Stimulated activated CD8-positive, alpha-beta memory T cell treated with anti-CD3 and anti-CD28 coated beads, Interleukin-12 subunit alpha, Interleukin-12 subunit beta, amount 100 ng/mL, for 24 hours (primary cell): Measurements from ENCODE around the gene STX12.
"Not testable (repeated sequence)": the region's sequence is repeated elsewhere in the genome, so short reads cannot be mapped to it uniquely, and the experiment has no call there.

ENCODE experiments used
- DNase-seq: peaks from one replicate; pipeline ENCODE4 v3.0.0-alpha.2; 2020; ENCODE audit errors: extremely low read depth

The STX12 gene

DNA sequence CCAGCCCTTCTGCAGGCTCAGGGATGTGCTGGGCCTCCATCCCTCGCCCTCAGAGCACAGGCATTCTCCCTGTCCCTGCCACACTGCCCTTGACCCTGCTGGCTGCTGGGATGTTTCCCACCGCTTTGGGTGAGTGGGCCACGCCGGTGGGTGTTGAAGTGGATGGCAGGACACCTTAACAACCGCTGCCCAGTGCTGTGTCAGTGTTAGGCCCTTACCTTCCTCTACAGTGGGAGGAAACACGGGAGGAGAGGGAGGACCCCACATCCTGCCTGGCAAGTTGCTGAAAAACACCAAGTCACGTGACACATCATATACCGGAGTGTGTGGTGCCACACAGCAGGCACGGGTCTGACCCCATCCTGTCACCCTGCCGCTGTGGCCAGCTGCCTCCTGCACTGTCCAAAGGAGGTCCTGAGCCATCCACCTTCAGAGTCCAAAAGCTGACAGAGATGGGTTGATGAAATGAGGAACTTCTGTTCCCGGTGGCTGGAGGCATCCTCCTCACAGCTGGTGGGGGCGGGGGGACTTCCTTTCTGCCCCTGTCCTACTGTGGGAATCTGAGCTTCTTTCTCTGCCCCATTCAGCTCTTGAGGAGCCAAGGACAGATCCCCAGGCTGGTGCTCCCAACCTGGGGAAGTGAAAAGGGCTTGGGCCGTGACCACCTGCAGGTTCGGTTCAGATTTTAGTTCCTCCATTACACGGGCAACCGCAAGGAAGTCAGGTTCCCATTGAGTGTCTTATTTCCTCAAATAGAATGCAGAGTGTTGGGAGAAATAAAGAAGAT lies 96.1 kb downstream of the STX12 start:
- DNase-seq = no peak

DNA sequence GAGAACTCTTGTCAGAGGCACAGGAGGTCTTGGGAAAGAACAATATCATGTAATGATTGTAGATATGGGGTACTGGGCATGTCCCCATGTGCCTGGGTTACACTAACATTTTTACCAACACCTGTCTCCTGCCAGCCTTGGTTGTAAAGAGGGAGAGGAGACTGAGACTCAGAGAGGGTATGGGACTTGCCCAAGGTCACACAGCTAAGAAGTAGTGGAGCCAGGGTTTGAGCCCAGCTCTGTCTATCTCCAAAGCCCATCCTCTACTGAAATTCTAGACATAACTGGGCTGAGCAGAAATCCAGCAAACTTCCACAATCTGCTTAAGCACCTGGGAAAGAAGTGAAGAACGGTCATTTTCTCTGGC lies 96.7 kb downstream of the STX12 start:
- no peak for DNase-seq

DNA sequence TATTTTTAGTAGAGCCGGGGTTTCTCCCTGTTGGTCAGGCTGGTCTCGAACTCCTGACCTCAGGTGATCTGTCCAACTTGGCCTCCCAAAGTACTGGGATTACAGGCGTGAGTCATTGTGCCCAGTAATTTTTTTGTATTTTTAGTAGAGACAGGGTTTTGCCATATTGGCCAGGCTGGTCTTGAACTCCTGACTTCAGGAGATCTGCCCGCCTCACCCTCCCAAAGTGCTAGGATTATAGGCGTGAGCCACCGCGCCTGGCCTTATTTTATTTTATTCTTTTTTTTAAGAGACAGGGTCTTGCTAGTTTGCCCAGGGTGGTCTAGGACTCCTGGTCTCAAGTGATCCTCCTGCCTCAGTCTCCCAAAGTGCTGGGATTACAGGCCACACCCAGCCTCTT lies 98.1 kb downstream of the STX12 start:
- not testable (repeated sequence) for DNase-seq

GRCh38 chr1:27872059-27872801 lies 99.2 kb downstream of the STX12 start, which contains the start of gene THEMIS2:
THEMIS2 (plus strand) TSS chr1:27872544; CDS start chr1:27872572, 28 bp downstream.
- DNase-seq = peak; percentile 56

GRCh38 chr1:27872802-27873551 lies 100.0 kb downstream of the STX12 start:
- no peak for DNase-seq

DNA sequence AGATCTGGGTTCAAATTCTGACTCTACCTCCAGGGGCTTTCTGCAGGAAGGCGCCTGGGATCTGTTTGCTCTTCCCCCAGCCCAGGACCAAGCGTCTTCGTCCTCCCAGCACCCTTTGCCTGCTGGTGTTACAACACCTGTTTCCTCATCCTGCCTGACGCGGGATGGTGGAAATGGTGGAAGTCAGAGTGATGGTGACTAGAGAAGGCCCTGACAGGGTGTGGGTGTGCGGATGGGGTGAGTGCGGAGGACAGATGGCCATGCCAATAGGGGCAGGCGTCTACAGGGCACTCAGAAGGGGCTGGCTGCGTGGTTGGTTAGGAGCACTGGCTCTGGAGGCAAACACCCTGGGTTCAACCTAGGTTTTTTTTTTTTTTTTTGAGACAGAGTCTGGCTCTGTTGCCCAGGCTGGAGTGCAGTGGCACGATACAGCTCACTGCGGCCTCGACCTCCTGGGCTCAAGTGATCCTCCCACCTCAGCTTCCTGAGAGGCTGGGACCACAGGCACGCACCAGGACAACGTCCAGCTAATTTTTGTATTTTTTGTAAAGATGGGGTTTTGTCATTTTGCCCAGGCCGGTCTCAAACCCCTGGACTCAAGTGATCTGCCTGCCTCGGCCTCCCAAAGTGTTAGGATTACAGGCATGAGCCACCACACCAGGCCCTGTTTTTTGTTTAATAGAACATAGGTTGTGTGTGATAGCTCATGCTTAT lies 100.8 kb downstream of the STX12 start:
- no peak for DNase-seq
